HepG2 (cell line): ENCODE measurements around the gene P2RY8. TPM values are rescaled to one million over a fixed set of nuclear protein-coding genes. Genes with fewer than 3 reads are reported as not detected.

ENCODE experiments used
- ATAC-seq: fragments of 200-7000 bp; cut with Tn5 transposase; 3 replicates; pipeline ENCODE4 v1.9.1; 2020; ENCODE audit warnings: mild to moderate bottlenecking, moderate library complexity
- BruUV-seq: library from RNA; stranded (reverse); fragments of 400-500 nt; replicated peaks from 2 replicates; lab custom pipeline; 2021; lab: Mats Ljungman, UMichigan
- CTCF ChIA-PET: fragments of 300-600 bp; formaldehyde crosslinking; extraction: SDS; loops from one replicate; lab custom pipeline; 2021; ENCODE audit warnings: low total read pairs, inconsistent platforms, low intra/inter-chr PET ratio; lab: Yijun Ruan, JAX
- POLR2A ChIA-PET: fragments of 350-600 bp; sonication (Branson Sonifier 250); formaldehyde crosslinking; loops from one replicate; lab custom pipeline; 2020; ENCODE audit warnings: antibody characterized with exemption, inconsistent platforms; lab: Yijun Ruan, JAX
- DNase-seq: peaks from one replicate; pipeline ENCODE4 v3.0.0-alpha.2; 2015; ENCODE audit warnings: low spot score
- FAIRE-seq: peaks from 3 replicates; lab custom pipeline; 2011; peaks lifted over from hg19 to GRCh38; lab: Jason Lieb, UNC
- H2AFZ ChIP-seq: one replicate; pipeline ENCODE4 v1.6.1; 2011; ENCODE audit warnings: low read length, inconsistent platforms
- H3K27ac ChIP-seq: fragments of 300-600 bp; 3 replicates; pipeline ENCODE4 v1.8.0; 2011; ENCODE audit warnings: mixed run types, mild to moderate bottlenecking, mixed read lengths, low read length, inconsistent platforms; ENCODE audit not compliant: insufficient read depth; ENCODE audit errors: extremely low read length
- H3K27me3 ChIP-seq, 2 experiments: fragments of 200-600 bp in 1 of 2; 2 replicates in 1 of 2; 3 replicates in 1 of 2; pipeline versions ENCODE4 v1.6.0 to v1.8.0; 2011; ENCODE audit warnings: low read length in 2 of 2, mild to moderate bottlenecking in 2 of 2, moderate library complexity in 2 of 2, inconsistent platforms in 1 of 2; ENCODE audit not compliant: insufficient read depth in 2 of 2, control insufficient read depth in 1 of 2
- H3K36me3 ChIP-seq, 2 experiments: fragments of 200-600 bp in 1 of 2; replicated peaks in 1 of 2; 2 replicates in 1 of 2; 3 replicates in 1 of 2; pipeline versions ENCODE4 v1.5.1 to v1.8.0; 2011; ENCODE audit warnings: low read length in 2 of 2, inconsistent platforms in 1 of 2; ENCODE audit not compliant: insufficient read depth in 2 of 2, control insufficient read depth in 1 of 2
- H3K4me1 ChIP-seq: 2 replicates; pipeline ENCODE4 v1.5.1; 2012; ENCODE audit warnings: low read length, inconsistent platforms; ENCODE audit not compliant: insufficient read depth
- H3K4me2 ChIP-seq: 2 replicates; pipeline ENCODE4 v1.6.0; 2011; ENCODE audit warnings: low read depth, low read length, inconsistent platforms
- H3K4me3 ChIP-seq, 3 experiments: fragments of 200-600 bp in 1 of 3; sonication (generic), shearing (Covaris generic) in 1 of 3; replicated peaks in 1 of 3; 2 replicates each; pipeline ENCODE4 v1.5.1; 2011 to 2016; ENCODE audit warnings: low read length in 3 of 3, inconsistent platforms in 2 of 3, low read depth in 2 of 3, mild to moderate bottlenecking in 2 of 3, control low read depth in 1 of 3, mixed read lengths in 1 of 3; ENCODE audit not compliant: insufficient read depth in 1 of 3
- H3K79me2 ChIP-seq: one replicate; pipeline ENCODE4 v1.6.1; 2011; ENCODE audit warnings: low read length, inconsistent platforms; ENCODE audit not compliant: insufficient read depth
- H3K9ac ChIP-seq: 2 replicates; pipeline ENCODE4 v1.6.0; 2011; ENCODE audit warnings: mild to moderate bottlenecking, low read depth, low read length, inconsistent platforms; ENCODE audit not compliant: insufficient read depth
- H3K9me3 ChIP-seq: 2 replicates; pipeline ENCODE4 v1.5.1; 2012; ENCODE audit warnings: mild to moderate bottlenecking, low read length
- H4K20me1 ChIP-seq: 2 replicates; pipeline ENCODE4 v1.6.0; 2011; ENCODE audit warnings: inconsistent platforms, mild to moderate bottlenecking, low read length, moderate library complexity; ENCODE audit not compliant: insufficient read depth
- MNT ChIP-seq: fragments of 450-650 bp; IDR thresholded peaks from 2 replicates; pipeline ENCODE4 v1.6.1; 2016
- ZNF770 ChIP-seq: sonication (generic); formaldehyde crosslinking; IDR thresholded peaks from 2 replicates; pipeline ENCODE4 v1.5.0; 2020; ENCODE audit warnings: mild to moderate bottlenecking, missing genetic modification reagents
- WGBS: methylation state at CpG from one replicate; pipeline ENCODE4 v1.1.6; 2017; ENCODE audit warnings: low lambda C conversion rate; 5-methylcytosine and 5-hydroxymethylcytosine counted together
- in situ Hi-C: cut with HindIII; loops from 2 replicates; pipeline ENCODE4 v1.10.0; 2017; ENCODE audit warnings: low pct_unique_long_range_greater_than_20kb; ENCODE audit not compliant: extremely low pct_ligation_motif_present
- intact Hi-C: fragments of 100-400 bp; cut with micrococcal nuclease; formaldehyde crosslinking; loops from one replicate; pipeline ENCODE4 v1.10.0; 2022; ENCODE audit not compliant: unreplicated experiment
- polyA plus RNA-seq, 8 experiments: library from polyadenylated mRNA; depleted of rRNA in 3 of 8; stranded (reverse) in 7 of 8; unstranded in 1 of 8; fragments of >200 nt; fragmentation: Illumina TruSeq in 4 of 8; extraction: Trizol in 4 of 8; gene quantifications; 2 replicates each; pipeline versions ENCODE4 v1.2.1 to v1.2.3, GENCODE V29; 2011 to 2016; ENCODE audit warnings: low read depth in 4 of 8, missing spikeins in 1 of 8, mixed read lengths in 1 of 8; ENCODE audit not compliant: insufficient read depth in 1 of 8
- total RNA-seq, 5 experiments: library from RNA; depleted of rRNA; stranded (reverse); fragments of >200 nt; fragmentation: Illumina TruSeq; extraction: Trizol; gene quantifications; 2 replicates each; pipeline ENCODE4 v1.2.3, GENCODE V29; 2016; ENCODE audit warnings: low read depth in 1 of 5

Gene P2RY8
- total and polyA plus RNA-seq, 2 of the 13 experiments (the other 11 are each of a cell fraction or from before 2014, with no cell fraction given): 1.0 to 1.3 TPM

- Histone ChIP-seq H3K79me2 (peaks cover 10% of the 10 kb centered on the region), H3K9me3 (no peaks in the 10 kb centered on the region)
- no peak for ATAC-seq
- CTCF ChIA-PET: no interaction called here
- TF ChIP-seq MNT (peak; percentile 71), ZNF770 (CRISPR knock-in tag) (no peak)
- TF ChIP-seq, all 625 proteins: peak for 1
- DNase-seq: no peak
- 20% methylated on average over 2 of the region's 3 CpGs for WGBS
- in situ Hi-C loops (loop anchor here (25.0 kb wide), 1 partner anchor 1156 kb away; no protein-coding TSS in a partner anchor), intact Hi-C loops (no loop called here)
- POLR2A ChIA-PET: no interaction called here
- Histone ChIP-seq H3K4me2 (no peak overlapping the region), H4K20me1 (no peaks in the 10 kb centered on the region), H3K9ac (no peak overlapping the region), H3K27ac (no peak overlapping the region), H3K4me3 (no peak overlapping the region), H3K27me3 (peaks cover 1 to 9% of the 10 kb centered on the region in 2 experiments; a peak in 3 of 5 replicates), H2AFZ (no peak overlapping the region), H3K36me3 (no peaks in the 10 kb centered on the region), H3K4me1 (peaks cover 10% of the 10 kb centered on the region)
- BruUV-seq: no TSS peak
- FAIRE-seq: no peak
Observed at GRCh38 chrX:1455948-1456280, 81.1 kb downstream of the P2RY8 start.
